PC-9 (cell line): Measurements from ENCODE around the gene TSFM.

Experiments used
- CTCF ChIP-seq: fragments of 200-600 bp; sonication (generic); conservative IDR thresholded peaks from 2 replicates; pipeline ENCODE4 v1.6.1; 2017; ENCODE audit warnings: mixed run types, antibody characterized with exemption, mild to moderate bottlenecking, moderate library complexity
- EZH2 ChIP-seq: fragments of 200-600 bp; sonication (generic); IDR thresholded peaks from 2 replicates; pipeline ENCODE4 v1.8.0; 2017; ENCODE audit warnings: antibody characterized with exemption, low read depth

- TF ChIP-seq CTCF (no peak), EZH2 (no peak)
Measured at GRCh38 chr12:57741413-57741789, 41.2 kb upstream of the TSFM start.
